Peyer's patch (tissue), 4 donors: ENCODE measurements around the gene CAVIN3. TPM values are rescaled to one million over a fixed set of nuclear protein-coding genes. Genes with fewer than 3 reads are reported as not detected.

ENCODE experiments used
- DNase-seq, 3 donors: peaks; one replicate each; pipeline ENCODE4 v3.0.0-alpha.2; 2017 to 2019
- H3K27ac ChIP-seq, 4 donors: fragments of 200-600 bp; sonication (generic); one replicate each; pipeline ENCODE4 v1.5.1; 2016 to 2019
- H3K27me3 ChIP-seq, 2 donors: fragments of 200-600 bp; sonication (generic); one replicate each; pipeline ENCODE4 v1.5.1; 2019
- H3K36me3 ChIP-seq, 3 donors: fragments of 200-600 bp; sonication (generic); one replicate each; pipeline ENCODE4 v1.5.1; 2016 to 2019
- H3K4me1 ChIP-seq, 4 donors: fragments of 200-600 bp; sonication (generic); one replicate each; pipeline ENCODE4 v1.5.1; 2016 to 2019
- H3K4me3 ChIP-seq, 4 donors: fragments of 200-600 bp; sonication (generic); 1 replicate in 3 of 4; 2 replicates in 1 of 4; pipeline ENCODE4 v1.5.1; 2016 to 2019; ENCODE audit warnings: mild to moderate bottlenecking in 1 of 4
- H3K9me3 ChIP-seq, 4 donors: fragments of 200-600 bp; sonication (generic); one replicate each; pipeline ENCODE4 v1.5.1; 2016 to 2019; ENCODE audit warnings: mild to moderate bottlenecking in 1 of 4
- POLR2A ChIP-seq, 2 donors: fragments of 450-650 bp; IDR thresholded peaks; one replicate each; pipeline ENCODE4 v1.5.1; 2017; ENCODE audit warnings: antibody characterized with exemption in 2 of 2, mild to moderate bottlenecking in 2 of 2, moderate library complexity in 2 of 2
- total RNA-seq, 4 donors: library from RNA; depleted of rRNA; stranded (reverse); fragments of >200 nt; gene quantifications; one replicate each; pipeline ENCODE4 v1.1.0, GENCODE V29; 2016
- TF ChIP-seq, protein P1 (sequence below), 6 experiments: fragments of 450-650 bp in 4 of 6; fragments of 200-600 bp in 2 of 6; sonication (generic) in 1 of 6; IDR thresholded peaks; one replicate each; pipeline ENCODE4 v1.5.1; 2017 to 2019; ENCODE audit warnings: antibody characterized with exemption in 6 of 6, mild to moderate bottlenecking in 3 of 6, moderate library complexity in 1 of 6

Gene CAVIN3
- total RNA-seq, 4 donors from 2014 or later, result 6.5 to 40.4 (median 17.2) TPM

DNA sequence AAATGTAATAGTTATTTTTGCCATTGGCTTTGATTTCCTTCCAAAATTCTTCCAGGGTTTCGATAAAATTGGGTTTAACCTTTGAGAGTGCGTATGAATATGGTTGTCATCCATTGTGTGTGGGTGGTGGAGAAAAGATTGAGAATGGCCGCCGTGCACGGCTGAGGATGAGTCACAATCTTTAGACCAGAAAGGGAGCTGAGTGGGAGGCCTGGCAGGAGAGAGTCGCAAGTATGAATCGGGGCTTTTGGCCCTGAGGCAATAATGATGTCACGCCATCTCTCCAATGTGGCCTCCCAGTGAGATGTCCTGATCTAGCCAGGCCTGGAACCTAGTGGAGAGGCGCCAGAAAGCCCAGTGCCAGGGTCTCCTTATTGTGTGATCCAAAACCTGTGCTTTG lies 36.9 kb upstream of the CAVIN3 start:
- Histone ChIP-seq H3K36me3 (no peaks in the 10 kb centered on the region), H3K4me3 (no peak overlapping the region), H3K4me1 (no peaks in the 10 kb centered on the region), H3K9me3 (no peaks in the 10 kb centered on the region), H3K27ac (peak overlapping the region in 1 of 4 donors; percentile 27), H3K27me3 (no peaks in the 10 kb centered on the region)
- TF ChIP-seq, protein P1, sequence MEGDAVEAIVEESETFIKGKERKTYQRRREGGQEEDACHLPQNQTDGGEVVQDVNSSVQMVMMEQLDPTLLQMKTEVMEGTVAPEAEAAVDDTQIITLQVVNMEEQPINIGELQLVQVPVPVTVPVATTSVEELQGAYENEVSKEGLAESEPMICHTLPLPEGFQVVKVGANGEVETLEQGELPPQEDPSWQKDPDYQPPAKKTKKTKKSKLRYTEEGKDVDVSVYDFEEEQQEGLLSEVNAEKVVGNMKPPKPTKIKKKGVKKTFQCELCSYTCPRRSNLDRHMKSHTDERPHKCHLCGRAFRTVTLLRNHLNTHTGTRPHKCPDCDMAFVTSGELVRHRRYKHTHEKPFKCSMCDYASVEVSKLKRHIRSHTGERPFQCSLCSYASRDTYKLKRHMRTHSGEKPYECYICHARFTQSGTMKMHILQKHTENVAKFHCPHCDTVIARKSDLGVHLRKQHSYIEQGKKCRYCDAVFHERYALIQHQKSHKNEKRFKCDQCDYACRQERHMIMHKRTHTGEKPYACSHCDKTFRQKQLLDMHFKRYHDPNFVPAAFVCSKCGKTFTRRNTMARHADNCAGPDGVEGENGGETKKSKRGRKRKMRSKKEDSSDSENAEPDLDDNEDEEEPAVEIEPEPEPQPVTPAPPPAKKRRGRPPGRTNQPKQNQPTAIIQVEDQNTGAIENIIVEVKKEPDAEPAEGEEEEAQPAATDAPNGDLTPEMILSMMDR (IDR thresholded peaks at IDR 0.05), result no peak
- no peak for TF ChIP-seq POLR2A (IDR thresholded peaks at IDR 0.05)
- peak in 1 of 3 donors; percentile 48 for DNase-seq

DNA sequence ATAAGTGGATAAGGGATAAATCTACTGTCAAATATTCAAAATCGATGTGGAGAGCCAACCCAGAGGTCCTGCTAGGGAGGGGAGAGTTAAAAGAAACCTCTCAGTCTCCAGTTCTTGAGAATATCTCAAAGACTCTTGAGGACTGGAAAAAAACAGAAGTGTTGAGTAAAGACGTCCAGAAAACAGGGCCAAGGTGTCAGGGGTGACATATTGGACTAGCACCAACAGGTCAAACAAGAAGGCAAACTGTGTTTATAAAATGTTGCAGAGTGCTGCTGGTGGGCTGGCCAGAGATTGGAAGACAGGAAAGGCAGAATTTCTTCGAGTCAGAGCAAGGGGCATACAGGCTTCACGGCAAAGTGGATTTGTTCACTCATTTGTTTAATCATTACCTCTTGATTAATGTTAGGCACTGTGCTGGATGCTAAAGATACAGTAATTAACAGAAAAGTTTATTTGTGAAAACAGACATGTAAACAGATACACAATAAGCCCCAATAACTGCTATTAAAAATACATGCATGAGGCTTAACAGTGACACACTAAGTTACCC lies 36.3 kb upstream of the CAVIN3 start:
- no peaks in the 10 kb centered on the region for H3K36me3 ChIP-seq
- TF ChIP-seq, protein P1 (IDR thresholded peaks at IDR 0.05), result no peak
- no peak for TF ChIP-seq POLR2A (IDR thresholded peaks at IDR 0.05)
- H3K4me3 ChIP-seq, result no peak overlapping the region
- no peaks in the 10 kb centered on the region for H3K4me1 ChIP-seq
- no peaks in the 10 kb centered on the region for H3K9me3 ChIP-seq
- H3K27ac ChIP-seq, result no peak overlapping the region
- no peaks in the 10 kb centered on the region for H3K27me3 ChIP-seq
- no peak for DNase-seq

DNA sequence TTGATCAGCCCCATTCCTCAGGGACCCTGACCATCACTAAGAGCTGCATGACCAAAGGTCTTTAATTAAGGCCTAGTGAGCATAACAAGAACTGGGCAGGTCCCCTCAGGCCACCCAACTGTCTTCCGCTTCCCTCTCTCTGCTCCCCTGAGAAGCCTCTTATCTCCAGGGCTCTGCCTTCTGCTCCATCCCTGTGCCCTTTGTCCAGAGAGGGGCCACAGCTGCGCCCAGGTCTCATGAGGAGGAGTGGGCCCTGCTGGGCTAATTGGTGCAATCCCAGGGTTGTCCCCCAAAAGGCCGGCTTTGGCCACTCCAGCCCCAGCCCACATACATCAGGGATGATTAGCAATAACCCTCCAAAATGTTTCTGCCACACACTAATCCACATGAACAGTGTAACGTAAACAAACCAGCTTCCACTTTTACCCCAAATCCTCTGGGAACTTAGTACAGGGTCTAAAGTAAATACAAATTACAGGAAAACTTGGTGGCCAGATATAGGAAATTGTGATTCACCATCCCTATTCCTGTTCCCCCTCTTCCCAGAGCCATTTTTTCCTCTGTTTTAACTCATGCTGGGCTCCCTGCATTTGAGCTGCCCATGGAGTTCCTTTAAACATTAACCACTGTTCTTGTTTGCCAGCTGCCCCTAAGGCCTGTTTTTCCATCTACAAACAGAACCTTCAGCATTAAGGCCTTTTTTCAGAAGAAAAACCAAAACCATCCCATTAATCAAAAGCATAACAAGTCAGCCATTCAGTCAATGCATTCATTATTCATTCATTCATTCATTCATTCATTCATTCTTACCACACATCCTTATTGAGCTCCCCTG lies 34.6 kb upstream of the CAVIN3 start:
- H3K27ac ChIP-seq, result no peak overlapping the region
- H3K36me3 ChIP-seq, result no peaks in the 10 kb centered on the region
- no peak for TF ChIP-seq POLR2A (IDR thresholded peaks at IDR 0.05)
- TF ChIP-seq, protein P1 (IDR thresholded peaks at IDR 0.05), result no peak
- no peak overlapping the region for H3K4me3 ChIP-seq
- no peak for DNase-seq
- H3K9me3 ChIP-seq, result no peaks in the 10 kb centered on the region
- no peaks in the 10 kb centered on the region for H3K27me3 ChIP-seq
- no peaks in the 10 kb centered on the region for H3K4me1 ChIP-seq

DNA sequence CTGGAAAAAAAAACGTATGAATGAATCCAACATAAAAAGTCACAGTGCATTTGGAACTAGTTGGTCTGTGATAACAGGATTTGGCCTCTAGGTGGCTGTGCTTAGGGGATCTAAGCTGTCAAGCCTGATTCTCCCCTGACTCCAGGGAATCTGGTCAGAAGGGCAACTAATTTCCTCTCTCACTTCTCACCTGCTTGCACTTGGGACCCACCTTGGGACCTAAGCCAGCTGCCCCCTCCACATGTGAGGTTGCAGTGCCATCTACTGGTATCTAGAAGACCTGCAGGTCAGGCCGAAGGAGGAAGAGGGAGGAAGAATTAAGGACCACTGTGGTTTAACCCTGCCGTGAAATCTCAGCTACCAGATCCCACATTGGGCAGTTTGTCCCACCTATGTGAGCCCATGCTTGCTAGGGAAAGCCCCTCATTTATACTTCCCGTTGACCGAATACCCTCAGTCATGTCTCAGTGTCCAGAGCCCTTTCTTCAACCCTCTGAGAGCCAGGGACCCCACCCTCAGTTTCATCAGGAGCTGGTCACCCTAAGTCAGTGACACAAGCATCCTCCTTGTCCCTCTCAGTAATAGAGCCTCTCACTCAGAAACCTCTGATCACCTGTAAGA lies 33.2 kb upstream of the CAVIN3 start:
- Histone ChIP-seq H3K4me1 (no peaks in the 10 kb centered on the region), H3K27ac (no peak overlapping the region), H3K4me3 (no peak overlapping the region), H3K36me3 (no peaks in the 10 kb centered on the region), H3K27me3 (no peaks in the 10 kb centered on the region), H3K9me3 (no peaks in the 10 kb centered on the region)
- TF ChIP-seq, protein P1 (IDR thresholded peaks at IDR 0.05), result peak; percentile 45 to 96 (median 88)
- TF ChIP-seq POLR2A (IDR thresholded peaks at IDR 0.05), result no peak
- DNase-seq, result peak; percentile 37 to 80 (median 67)

DNA sequence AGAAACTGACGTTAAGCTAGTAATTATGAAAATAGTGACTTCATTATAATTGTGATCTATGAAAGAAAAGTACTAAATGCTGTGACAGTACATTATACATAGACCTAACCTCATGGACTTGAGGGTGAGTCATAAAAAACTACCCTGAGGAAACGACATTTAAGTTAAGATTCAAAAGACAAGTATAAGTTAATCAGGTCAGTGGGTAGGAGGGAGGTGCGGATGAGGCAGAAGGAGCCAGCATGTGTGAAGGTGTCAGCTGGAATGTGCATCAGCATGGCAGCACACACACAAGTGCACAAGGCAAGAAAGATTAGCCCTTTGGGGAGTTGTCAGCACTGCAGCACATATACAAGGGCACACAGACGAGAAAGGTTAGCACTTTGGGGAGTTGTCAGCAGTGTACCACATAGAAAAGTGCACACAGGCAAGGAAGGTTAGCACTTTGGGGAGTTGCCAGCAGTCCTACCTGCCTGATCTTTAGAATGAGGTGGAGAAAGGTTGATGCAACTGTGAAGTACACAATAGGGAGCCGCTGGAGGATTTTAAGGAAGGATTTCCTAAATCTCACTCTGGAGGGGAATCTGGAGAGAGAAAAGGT lies 31.6 kb upstream of the CAVIN3 start:
- no peak for TF ChIP-seq POLR2A (IDR thresholded peaks at IDR 0.05)
- TF ChIP-seq, protein P1 (IDR thresholded peaks at IDR 0.05), result no peak
- Histone ChIP-seq H3K27ac (no peak overlapping the region), H3K9me3 (no peaks in the 10 kb centered on the region), H3K27me3 (no peaks in the 10 kb centered on the region), H3K36me3 (no peaks in the 10 kb centered on the region), H3K4me3 (no peak overlapping the region), H3K4me1 (no peaks in the 10 kb centered on the region)
- no peak for DNase-seq
